HK-2 (cell line): ENCODE measurements around the gene SKA1.

Experiments
- DNase-seq: peaks from one replicate; pipeline ENCODE4 v3.0.0-alpha.2; 2018; ENCODE audit not compliant: unreplicated experiment

The SKA1 gene

DNA sequence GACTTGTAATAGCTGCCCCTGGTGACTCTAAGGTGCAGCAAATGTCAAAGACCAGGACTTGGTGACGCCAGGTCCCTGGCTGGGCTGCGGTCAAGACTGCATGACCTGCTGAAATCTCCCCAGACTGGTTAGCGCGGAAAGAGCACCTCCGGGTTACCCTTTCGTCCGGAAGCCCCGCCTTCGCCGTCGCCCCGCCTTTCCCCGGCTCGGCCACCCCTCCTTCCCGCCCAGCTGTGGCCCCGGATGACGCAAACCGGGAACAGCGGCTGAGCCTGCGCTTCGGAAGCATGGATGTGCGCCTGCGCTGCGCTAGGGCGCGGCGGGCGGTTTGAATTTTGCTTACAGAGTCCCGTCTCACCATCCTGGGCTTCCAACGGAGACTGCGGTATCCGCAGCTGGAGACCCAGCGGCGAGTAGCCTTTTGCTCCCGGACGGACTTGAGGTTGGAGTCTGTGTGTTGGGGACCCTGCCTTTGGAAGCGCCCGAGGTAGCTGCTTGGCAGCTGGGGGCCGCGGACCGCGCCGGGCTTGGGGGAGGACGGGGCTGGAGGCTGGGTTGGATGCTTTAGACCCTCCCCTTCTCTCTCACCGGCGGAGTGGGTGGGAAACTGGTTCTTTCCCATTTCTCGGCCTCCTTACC, at the start of gene SKA1:
SKA1 (plus strand) TSS at position 294 of the 639 bp plus-strand sequence. CDS start 785 bp downstream, outside the sequence.
- DNase-seq, result peak; percentile 92

GRCh38 chr18:50327983-50328382, 46.9 kb upstream of the SKA1 start:
- DNase-seq, result no peak

GRCh38 chr18:50330176-50330575, 44.7 kb upstream of the SKA1 start:
- DNase-seq, result no peak

- DNase-seq, result no peak
Observed at GRCh38 chr18:50331691-50332090, 43.2 kb upstream of the SKA1 start.

GRCh38 chr18:50334546-50335152, 40.2 kb upstream of the SKA1 start:
- DNase-seq, result no peak

- no peak for DNase-seq
Observed at GRCh38 chr18:50338122-50338521, 36.7 kb upstream of the SKA1 start.

DNA sequence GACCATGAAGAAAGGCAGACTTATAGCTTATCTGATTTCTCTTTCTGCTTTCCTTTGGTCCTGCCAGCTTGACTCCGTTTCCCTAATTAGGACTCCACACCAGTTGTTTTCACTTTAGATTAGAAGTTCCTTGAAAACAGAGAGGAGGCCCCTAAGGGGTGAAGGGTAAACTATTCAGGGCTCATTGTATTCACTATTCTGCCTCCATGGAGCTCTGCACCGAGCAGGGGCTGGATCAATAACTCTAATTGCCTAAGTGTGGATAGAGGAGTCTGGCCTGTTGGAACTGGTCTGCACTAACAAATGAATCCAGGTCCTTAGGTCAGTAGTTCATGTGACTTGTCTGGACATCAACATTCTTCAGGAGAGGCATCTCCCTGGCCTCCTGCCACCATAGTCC, 36.1 kb upstream of the SKA1 start:
- no peak for DNase-seq

DNA sequence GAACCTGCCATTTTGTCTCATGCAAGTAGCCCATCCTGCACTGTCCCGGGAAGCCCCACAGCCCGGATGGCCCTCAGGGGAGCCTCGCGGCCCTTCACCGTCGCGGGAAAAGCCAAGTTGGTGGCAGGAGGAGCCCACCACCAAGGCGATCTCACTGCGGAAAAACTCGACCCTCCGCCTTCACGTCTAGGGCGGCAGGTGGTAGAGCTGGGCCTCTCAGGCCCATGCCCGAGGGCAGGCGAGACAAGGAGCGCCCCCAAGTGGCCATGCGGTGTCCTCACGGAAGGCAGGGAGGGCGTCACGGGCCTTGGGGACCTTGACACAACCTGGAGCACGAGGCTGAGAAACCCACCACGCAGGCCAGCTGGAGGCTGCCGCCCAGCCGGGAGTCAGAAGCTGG, 34.8 kb upstream of the SKA1 start:
- DNase-seq, result no peak

DNA sequence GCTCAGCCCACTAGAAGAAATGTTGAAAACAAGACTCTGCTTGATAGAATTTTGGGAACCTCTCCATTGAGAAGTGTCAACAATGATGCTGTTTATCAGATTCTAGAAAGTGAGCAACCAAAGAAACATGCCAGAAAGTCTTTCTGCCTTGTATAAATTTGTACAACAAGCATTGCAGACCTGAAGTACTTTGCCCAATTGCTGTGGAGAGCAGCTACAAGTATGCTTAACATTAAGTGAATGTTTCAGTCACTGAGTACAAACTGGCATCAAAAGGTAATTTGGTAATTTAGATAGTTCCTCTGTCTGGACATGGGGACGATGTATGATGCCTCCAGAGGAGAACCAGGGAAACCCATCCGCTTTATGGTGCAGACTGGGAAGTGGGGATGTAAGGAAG, 33.4 kb upstream of the SKA1 start:
- no peak for DNase-seq

DNA sequence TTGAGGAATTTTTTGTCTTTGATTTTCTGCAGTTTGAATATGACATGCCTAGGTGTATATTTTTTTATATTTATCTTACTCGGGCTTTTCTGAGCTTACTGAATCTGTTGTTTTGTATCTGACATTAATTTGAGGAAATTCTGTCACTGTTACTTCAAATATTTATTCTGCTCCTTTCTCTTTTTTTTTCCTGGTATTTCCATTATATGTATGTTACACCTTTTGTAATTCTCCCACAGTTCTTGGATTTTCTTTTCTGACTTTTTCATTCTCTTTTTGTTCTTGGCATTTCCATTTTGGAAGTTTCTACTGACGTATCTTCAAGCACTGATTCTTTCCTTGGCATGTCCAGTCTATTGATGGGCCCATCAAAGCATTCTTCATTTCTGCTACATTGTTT, 24.1 kb upstream of the SKA1 start:
- DNase-seq, result no peak

DNA sequence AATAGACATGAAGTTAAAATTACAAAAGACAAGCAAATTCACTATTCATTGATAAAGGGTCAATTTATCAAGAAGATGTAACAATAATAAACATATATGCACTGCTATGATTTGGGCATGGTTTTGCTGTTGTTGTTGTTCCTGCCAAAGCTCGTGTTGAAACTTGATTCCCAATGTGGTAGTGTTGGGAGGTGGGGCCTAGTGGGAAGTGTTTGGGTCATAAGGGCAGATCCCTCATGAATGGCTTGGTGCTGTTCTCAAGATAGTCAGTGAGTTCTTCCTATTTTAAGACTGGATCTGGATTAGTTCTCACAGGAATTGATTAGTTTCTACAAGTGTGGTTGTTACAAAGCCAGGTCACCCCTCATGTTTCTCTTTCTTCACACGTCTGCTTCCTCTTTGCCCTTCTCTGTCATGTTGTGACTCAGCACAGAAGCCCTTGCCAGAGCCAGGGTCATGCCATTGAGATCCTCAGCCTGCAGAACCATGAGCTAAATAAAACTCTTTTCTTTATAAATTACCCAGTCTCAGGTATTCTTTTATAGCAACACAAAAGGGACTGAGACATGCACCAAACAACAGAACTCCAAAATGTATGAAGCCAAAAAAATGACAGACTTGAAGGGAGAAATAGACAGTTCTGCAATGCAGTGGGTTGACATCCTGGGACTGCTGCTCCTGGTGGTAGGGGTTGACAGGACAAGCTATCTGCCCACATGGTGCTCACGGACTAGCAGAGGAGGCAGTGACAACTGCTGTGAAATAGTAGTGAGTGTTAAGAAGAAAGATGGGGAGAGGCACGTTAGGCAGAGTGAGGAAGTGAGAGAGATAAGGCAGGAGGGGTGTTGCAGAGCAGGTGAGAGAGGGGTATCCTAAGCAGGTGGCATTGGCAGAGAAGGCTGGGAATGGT, 18.6 kb upstream of the SKA1 start:
- no peak for DNase-seq

DNA sequence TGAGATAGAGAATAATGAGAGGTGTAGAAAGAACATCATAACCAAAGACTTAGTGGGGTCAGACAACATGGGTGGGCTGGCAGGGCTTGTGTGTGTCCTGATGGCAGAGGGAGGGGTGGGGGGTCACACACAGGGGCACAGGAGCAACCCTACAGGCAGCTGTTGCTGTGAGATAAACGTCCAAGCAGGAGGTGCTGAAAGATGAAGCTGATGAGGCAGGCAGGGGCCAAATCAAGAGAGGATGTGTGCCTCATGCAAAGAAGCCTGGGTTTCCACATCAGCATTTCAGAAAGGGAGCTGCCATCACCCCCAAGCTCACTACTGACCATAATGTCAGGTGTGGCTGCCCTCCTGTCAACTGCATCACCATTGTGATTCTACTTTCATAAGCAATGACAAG, 16.0 kb upstream of the SKA1 start:
- DNase-seq, result no peak

DNA sequence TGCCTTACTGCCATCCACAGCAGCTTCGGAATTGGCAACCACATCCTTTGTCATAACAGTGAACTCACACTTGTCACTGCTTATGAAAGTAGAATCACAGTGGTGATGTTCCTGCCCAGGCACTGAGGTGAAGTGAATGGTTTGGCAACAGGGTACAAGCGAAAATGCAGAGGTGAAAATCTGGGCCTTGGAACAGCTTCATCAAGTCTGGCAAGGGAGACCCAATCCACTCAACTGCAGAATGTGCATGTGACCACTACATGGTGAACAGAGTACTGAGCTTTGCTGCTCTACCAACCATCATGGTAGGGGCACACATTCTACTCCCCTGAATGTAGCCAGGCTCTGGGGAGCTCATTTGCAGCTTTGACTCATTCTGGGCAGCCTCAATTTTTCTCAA, 15.0 kb upstream of the SKA1 start:
- no peak for DNase-seq

- DNase-seq, result no peak
Observed at GRCh38 chr18:50360611-50361010, 14.2 kb upstream of the SKA1 start.

GRCh38 chr18:50369672-50370071, 5.2 kb upstream of the SKA1 start:
- DNase-seq, result no peak

- no peak for DNase-seq
Observed at GRCh38 chr18:50372743-50373142, 2.1 kb upstream of the SKA1 start.

DNA sequence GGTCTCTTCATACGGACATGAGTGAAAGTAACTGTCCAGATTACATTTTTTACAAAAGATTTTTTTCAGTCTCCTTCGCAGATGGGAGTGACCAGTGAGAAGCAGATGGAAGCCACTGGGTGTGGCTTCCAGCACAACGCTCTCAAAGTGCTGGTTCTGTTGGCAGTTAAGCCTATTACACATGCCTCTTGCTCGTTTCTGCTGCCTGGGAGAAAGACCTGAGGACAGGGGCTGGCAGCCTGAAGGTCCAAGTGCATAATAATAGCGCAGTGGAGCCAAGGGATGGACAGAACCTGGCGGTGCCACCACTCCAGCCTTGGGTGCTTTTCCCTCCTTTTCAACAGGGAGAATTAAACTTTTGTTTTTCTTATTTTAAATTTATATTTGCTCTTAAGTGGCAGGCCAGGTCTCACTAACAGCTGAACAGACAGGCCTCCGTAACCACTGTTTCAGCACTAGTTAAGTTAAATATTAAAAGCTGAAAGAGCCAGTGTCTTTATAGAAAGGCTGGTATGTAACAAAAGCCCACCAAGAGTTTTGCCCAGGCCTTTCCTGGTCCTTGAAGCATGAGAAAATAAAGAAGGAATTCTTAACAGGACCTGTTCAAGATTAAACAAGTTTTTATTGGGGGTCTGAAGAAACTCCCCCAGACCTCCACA, 1.2 kb upstream of the SKA1 start:
- DNase-seq, result no peak

DNA sequence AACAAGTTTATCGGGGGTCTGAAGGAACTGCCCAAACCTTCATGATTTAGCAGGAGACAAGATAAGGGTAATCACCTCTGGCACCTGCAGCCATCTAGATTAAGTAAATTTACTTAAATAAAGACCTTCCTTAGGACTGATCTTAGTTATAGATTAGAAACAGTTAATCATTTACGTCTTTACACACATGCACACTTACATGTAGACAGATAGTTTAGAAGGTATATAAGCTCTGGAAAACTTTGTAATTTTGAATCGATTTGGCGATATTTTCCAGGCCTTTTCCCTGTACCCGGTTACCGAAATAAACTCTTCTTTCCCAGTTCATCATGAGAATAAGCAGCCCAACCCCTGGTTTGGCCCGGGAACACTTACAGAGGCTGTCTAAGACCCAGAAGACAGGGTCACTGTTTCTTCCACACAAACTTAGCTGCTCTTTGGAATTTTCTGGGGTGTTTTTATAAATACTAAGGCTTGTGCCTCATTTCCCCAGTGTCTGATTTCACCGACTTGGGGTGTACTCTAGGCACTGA, 560 bp upstream of the SKA1 start:
- DNase-seq, result no peak

DNA sequence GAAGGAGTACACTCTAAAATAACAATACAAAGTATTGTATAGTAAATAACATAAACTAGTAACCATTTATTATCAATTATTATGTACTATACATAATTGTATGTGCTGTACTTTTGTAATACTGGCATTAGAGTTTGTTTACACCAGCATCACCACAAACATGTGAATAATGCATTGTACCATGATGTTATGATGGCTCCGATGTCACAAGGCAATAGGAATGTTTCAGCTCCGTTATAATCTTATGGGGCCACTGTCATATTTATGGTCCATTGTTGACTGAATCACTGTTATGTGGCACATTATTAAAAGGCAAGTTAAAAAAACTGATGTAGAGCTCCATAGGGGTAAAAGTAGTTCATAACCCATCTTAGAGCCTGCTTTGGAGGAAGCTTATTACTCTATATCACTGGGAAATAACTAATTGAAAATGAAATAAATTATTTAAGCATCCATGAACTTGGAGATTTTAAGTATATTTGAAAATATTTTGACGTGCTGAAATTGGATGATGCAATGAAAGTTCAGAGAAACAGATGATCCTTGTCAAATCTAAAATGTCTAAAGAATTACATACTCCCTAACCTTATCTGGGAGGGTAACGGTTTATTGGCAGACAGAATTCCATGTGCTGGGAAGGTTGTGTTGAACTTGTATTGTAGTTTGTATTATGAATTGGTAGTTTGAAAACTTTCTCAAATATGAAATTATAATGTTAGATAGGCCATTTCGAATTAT, 2.4 kb downstream of the SKA1 start:
- DNase-seq, result no peak

GRCh38 chr18:50388988-50389387, 14.1 kb downstream of the SKA1 start:
- no peak for DNase-seq

GRCh38 chr18:50393802-50394201, 19.0 kb downstream of the SKA1 start:
- no peak for DNase-seq
